H9 (cell line): ENCODE results near the gene ATRNL1. TPM values are rescaled to one million over a fixed set of nuclear protein-coding genes. Genes with fewer than 3 reads are reported as not detected.

Experiments
- DNase-seq: peaks from one replicate; pipeline ENCODE4 v3.0.0-alpha.2; 2017
- H2AFZ ChIP-seq: one replicate; pipeline ENCODE4 v1.6.1; 2013; ENCODE audit warnings: mild to moderate bottlenecking, low read length, control low read depth, moderate library complexity
- H2AK5ac ChIP-seq: 2 replicates; pipeline ENCODE4 v1.6.1; 2013; ENCODE audit warnings: low read length, control low read depth, mixed read lengths; ENCODE audit not compliant: insufficient read length
- H2BK120ac ChIP-seq: one replicate; pipeline ENCODE4 v1.6.1; 2013; ENCODE audit warnings: low read depth, mild to moderate bottlenecking, low read length, control low read depth, inconsistent platforms; ENCODE audit not compliant: poor library complexity, severe bottlenecking
- H2BK12ac ChIP-seq: 2 replicates; pipeline ENCODE4 v1.6.1; 2013; ENCODE audit warnings: low read length, control low read depth, mixed read lengths, low read depth; ENCODE audit not compliant: insufficient read length
- H2BK15ac ChIP-seq: 2 replicates; pipeline ENCODE4 v1.6.1; 2013; ENCODE audit warnings: low read depth, low read length, control low read depth
- H2BK20ac ChIP-seq: one replicate; pipeline ENCODE4 v1.6.1; 2013; ENCODE audit warnings: low read depth, mild to moderate bottlenecking, low read length, control low read depth, inconsistent platforms; ENCODE audit not compliant: poor library complexity, severe bottlenecking
- H2BK5ac ChIP-seq: 2 replicates; pipeline ENCODE4 v1.6.1; 2013; ENCODE audit warnings: low read length, control low read depth, mixed read lengths; ENCODE audit not compliant: insufficient read length
- H3K14ac ChIP-seq: 2 replicates; pipeline ENCODE4 v1.6.1; 2013; ENCODE audit warnings: low read length, control low read depth; ENCODE audit not compliant: insufficient read depth
- H3K18ac ChIP-seq: 2 replicates; pipeline ENCODE4 v1.6.1; 2013; ENCODE audit warnings: low read depth, mild to moderate bottlenecking, mixed read lengths, low read length, control low read depth; ENCODE audit not compliant: insufficient read length
- H3K23ac ChIP-seq: 2 replicates; pipeline ENCODE4 v1.6.1; 2013; ENCODE audit warnings: low read length, control low read depth, mixed read lengths, low read depth; ENCODE audit not compliant: insufficient read length
- H3K23me2 ChIP-seq: 2 replicates; pipeline ENCODE4 v1.6.1; 2013; ENCODE audit warnings: low read depth, mild to moderate bottlenecking, mixed read lengths, low read length, control low read depth; ENCODE audit not compliant: insufficient read length, poor library complexity, severe bottlenecking
- H3K27ac ChIP-seq: 2 replicates; pipeline ENCODE4 v1.5.1; 2013; ENCODE audit warnings: low read length, control low read depth, mixed read lengths, low read depth; ENCODE audit not compliant: insufficient read length
- H3K27me3 ChIP-seq: 2 replicates; pipeline ENCODE4 v1.6.1; 2013; ENCODE audit warnings: low read length, control low read depth, inconsistent platforms; ENCODE audit not compliant: insufficient read depth
- H3K4ac ChIP-seq: 2 replicates; pipeline ENCODE4 v1.6.1; 2013; ENCODE audit warnings: low read depth, mild to moderate bottlenecking, control low read depth, inconsistent platforms, low read length, moderate library complexity
- H3K4me1 ChIP-seq: 2 replicates; pipeline ENCODE4 v1.6.1; 2013; ENCODE audit warnings: low read length, control low read depth, inconsistent platforms; ENCODE audit not compliant: insufficient read depth
- H3K4me2 ChIP-seq: 2 replicates; pipeline ENCODE4 v1.6.1; 2013; ENCODE audit warnings: low read length, control low read depth, mixed read lengths; ENCODE audit not compliant: insufficient read length, insufficient read depth
- H3K56ac ChIP-seq: 2 replicates; pipeline ENCODE4 v1.6.1; 2013; ENCODE audit warnings: low read depth, mild to moderate bottlenecking, mixed read lengths, low read length, control low read depth; ENCODE audit not compliant: insufficient read length
- H3K79me1 ChIP-seq: 2 replicates; pipeline ENCODE4 v1.6.1; 2013; ENCODE audit warnings: low read depth, mild to moderate bottlenecking, moderate library complexity, low read length, control low read depth, inconsistent platforms; ENCODE audit not compliant: insufficient read depth, poor library complexity, severe bottlenecking
- H3K79me2 ChIP-seq: 2 replicates; pipeline ENCODE4 v1.6.1; 2013; ENCODE audit warnings: low read length, control low read depth, inconsistent platforms; ENCODE audit not compliant: insufficient read depth
- H3K9ac ChIP-seq: 2 replicates; pipeline ENCODE4 v1.6.1; 2013; ENCODE audit warnings: low read length, control low read depth, mixed read lengths; ENCODE audit not compliant: insufficient read length; ENCODE audit errors: extremely low read depth
- H3K9me3 ChIP-seq: one replicate; pipeline ENCODE4 v1.6.1; 2013; ENCODE audit warnings: low read depth, low read length, inconsistent platforms; ENCODE audit not compliant: control insufficient read depth
- H3T11ph ChIP-seq: one replicate; pipeline ENCODE4 v1.6.1; 2013; ENCODE audit warnings: mild to moderate bottlenecking, low read length, control low read depth, inconsistent platforms
- H4K20me1 ChIP-seq: one replicate; pipeline ENCODE4 v1.6.1; 2013; ENCODE audit not compliant: control insufficient read depth, insufficient read length, insufficient read depth
- H4K5ac ChIP-seq: 2 replicates; pipeline ENCODE4 v1.6.1; 2013; ENCODE audit warnings: low read depth, mild to moderate bottlenecking, mixed read lengths, low read length, control low read depth; ENCODE audit not compliant: insufficient read length
- H4K8ac ChIP-seq: replicated peaks from 2 replicates; pipeline ENCODE4 v1.6.1; 2013; ENCODE audit warnings: low read length, control low read depth, mixed read lengths, low read depth; ENCODE audit not compliant: insufficient read length
- H4K91ac ChIP-seq: 2 replicates; pipeline ENCODE4 v1.6.1; 2013; ENCODE audit warnings: low read depth, mild to moderate bottlenecking, moderate library complexity, mixed read lengths, low read length, control low read depth; ENCODE audit not compliant: insufficient read length
- H3K27ac Mint-ChIP-seq, 3 experiments: 2 replicates in 2 of 3; 3 replicates in 1 of 3; pipeline ENCODE4 v1.8.0; 2020 to 2021; ENCODE audit warnings: mixed read lengths in 3 of 3, mild to moderate bottlenecking in 1 of 3, moderate library complexity in 1 of 3
- H3K27me3 Mint-ChIP-seq: 2 replicates; pipeline ENCODE4 v1.8.0; 2021; ENCODE audit warnings: low read depth, mild to moderate bottlenecking, moderate library complexity, mixed read lengths
- H3K36me3 Mint-ChIP-seq, 3 experiments: 2 replicates in 2 of 3; 3 replicates in 1 of 3; pipeline ENCODE4 v1.8.0; 2020 to 2021; ENCODE audit warnings: low read depth in 3 of 3, mixed read lengths in 3 of 3; ENCODE audit not compliant: insufficient read depth in 1 of 3
- H3K4me1 Mint-ChIP-seq, 2 experiments: 2 replicates each; pipeline ENCODE4 v1.8.0; 2020; ENCODE audit warnings: mixed read lengths in 2 of 2
- H3K4me3 Mint-ChIP-seq, 2 experiments: 2 replicates in 1 of 2; 3 replicates in 1 of 2; pipeline ENCODE4 v1.8.0; 2020 to 2021; ENCODE audit warnings: mild to moderate bottlenecking in 2 of 2, mixed read lengths in 2 of 2, moderate library complexity in 1 of 2
- H3K9me3 Mint-ChIP-seq, 2 experiments: 2 replicates in 1 of 2; 3 replicates in 1 of 2; pipeline ENCODE4 v1.8.0; 2020; ENCODE audit warnings: mild to moderate bottlenecking in 2 of 2, mixed read lengths in 2 of 2, moderate library complexity in 1 of 2
- WGBS: extraction: QIAGEN DNeasy Blood & Tissue Kit; methylation state at CpG from one replicate; pipeline ENCODE4 v1.1.7; 2013; ENCODE audit warnings: missing lambda C conversion rate, low lambda C conversion rate, mixed read lengths; ENCODE audit not compliant: insufficient read length; ENCODE audit errors: extremely low coverage; 5-methylcytosine and 5-hydroxymethylcytosine counted together
- total RNA-seq: library from RNA; stranded (reverse); gene quantifications from 2 replicates; pipeline ENCODE4 v1.2.1, GENCODE V29; 2021
- TF ChIP-seq, protein P1 (sequence below): fragments of 200-600 bp; sonication (generic); conservative IDR thresholded peaks from 3 replicates; pipeline ENCODE4 v1.8.0; 2021; ENCODE audit warnings: antibody characterized with exemption, mild to moderate bottlenecking

Gene ATRNL1
- total RNA-seq, 1 experiment from 2014 or later: 9.2 TPM

- WGBS: no CpG with 5 or more reads among the region's 8 CpGs
Measured at GRCh38 chr10:115981081-115981480, 887.9 kb downstream of the ATRNL1 start.

More at GRCh38 chr10:115981081-115981480, 887.9 kb downstream of the ATRNL1 start:
- Histone ChIP-seq H3K4ac (no peak overlapping the region), H2BK20ac (no peak overlapping the region), H3K79me2 (no peaks in the 10 kb centered on the region), H2AFZ (no peak overlapping the region), H3K4me1 (peaks cover 2% of the 10 kb centered on the region; the same call in 1 of the 2 replicates), H3K27ac (no peak overlapping the region), H3K14ac (no peak overlapping the region), H2AK5ac (no peak overlapping the region), H3K23ac (no peak overlapping the region), H4K20me1 (no peaks in the 10 kb centered on the region), H3K18ac (no peak overlapping the region), H3K23me2 (no peaks in the 10 kb centered on the region), H2BK5ac (no peak overlapping the region), H3K56ac (no peak overlapping the region), H2BK15ac (no peak overlapping the region), H3K4me2 (no peak overlapping the region), H2BK120ac (no peak overlapping the region), H3T11ph (no peak overlapping the region), H3K27me3 (no peaks in the 10 kb centered on the region), H3K9me3 (no peaks in the 10 kb centered on the region), H3K9ac (no peak overlapping the region), H4K91ac (no peak overlapping the region), H2BK12ac (no peak overlapping the region), H4K8ac (no peak overlapping the region), H3K79me1 (no peaks in the 10 kb centered on the region), H4K5ac (no peak overlapping the region)
- no peak overlapping the region for H3K4me3 Mint-ChIP-seq
- no peaks in the 10 kb centered on the region for H3K36me3 Mint-ChIP-seq
- no peak overlapping the region; a peak in 1 of 7 replicates for H3K27ac Mint-ChIP-seq
- no peak for DNase-seq
- peaks cover 19 to 25% of the 10 kb centered on the region in 2 experiments for H3K4me1 Mint-ChIP-seq
- H3K27me3 Mint-ChIP-seq: peaks cover 5% of the 10 kb centered on the region
- TF ChIP-seq, protein P1, sequence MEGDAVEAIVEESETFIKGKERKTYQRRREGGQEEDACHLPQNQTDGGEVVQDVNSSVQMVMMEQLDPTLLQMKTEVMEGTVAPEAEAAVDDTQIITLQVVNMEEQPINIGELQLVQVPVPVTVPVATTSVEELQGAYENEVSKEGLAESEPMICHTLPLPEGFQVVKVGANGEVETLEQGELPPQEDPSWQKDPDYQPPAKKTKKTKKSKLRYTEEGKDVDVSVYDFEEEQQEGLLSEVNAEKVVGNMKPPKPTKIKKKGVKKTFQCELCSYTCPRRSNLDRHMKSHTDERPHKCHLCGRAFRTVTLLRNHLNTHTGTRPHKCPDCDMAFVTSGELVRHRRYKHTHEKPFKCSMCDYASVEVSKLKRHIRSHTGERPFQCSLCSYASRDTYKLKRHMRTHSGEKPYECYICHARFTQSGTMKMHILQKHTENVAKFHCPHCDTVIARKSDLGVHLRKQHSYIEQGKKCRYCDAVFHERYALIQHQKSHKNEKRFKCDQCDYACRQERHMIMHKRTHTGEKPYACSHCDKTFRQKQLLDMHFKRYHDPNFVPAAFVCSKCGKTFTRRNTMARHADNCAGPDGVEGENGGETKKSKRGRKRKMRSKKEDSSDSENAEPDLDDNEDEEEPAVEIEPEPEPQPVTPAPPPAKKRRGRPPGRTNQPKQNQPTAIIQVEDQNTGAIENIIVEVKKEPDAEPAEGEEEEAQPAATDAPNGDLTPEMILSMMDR: no peak
- H3K9me3 Mint-ChIP-seq: no peaks in the 10 kb centered on the region; a peak in 1 of 5 replicates
